NCI-H2196 treated with DMSO at 0.1 percent for 48 hours (cell line): Measurements from ENCODE around the gene KIF2A.

Source experiments
- DNase-seq: peaks from one replicate; lab custom pipeline; 2025; ENCODE audit not compliant: unreplicated experiment; lab: John Stamatoyannopoulos, UW

KIF2A gene

GRCh38 chr5:62327138-62328053 lies 21.4 kb downstream of the KIF2A start:
- DNase-seq: no peak

DNA sequence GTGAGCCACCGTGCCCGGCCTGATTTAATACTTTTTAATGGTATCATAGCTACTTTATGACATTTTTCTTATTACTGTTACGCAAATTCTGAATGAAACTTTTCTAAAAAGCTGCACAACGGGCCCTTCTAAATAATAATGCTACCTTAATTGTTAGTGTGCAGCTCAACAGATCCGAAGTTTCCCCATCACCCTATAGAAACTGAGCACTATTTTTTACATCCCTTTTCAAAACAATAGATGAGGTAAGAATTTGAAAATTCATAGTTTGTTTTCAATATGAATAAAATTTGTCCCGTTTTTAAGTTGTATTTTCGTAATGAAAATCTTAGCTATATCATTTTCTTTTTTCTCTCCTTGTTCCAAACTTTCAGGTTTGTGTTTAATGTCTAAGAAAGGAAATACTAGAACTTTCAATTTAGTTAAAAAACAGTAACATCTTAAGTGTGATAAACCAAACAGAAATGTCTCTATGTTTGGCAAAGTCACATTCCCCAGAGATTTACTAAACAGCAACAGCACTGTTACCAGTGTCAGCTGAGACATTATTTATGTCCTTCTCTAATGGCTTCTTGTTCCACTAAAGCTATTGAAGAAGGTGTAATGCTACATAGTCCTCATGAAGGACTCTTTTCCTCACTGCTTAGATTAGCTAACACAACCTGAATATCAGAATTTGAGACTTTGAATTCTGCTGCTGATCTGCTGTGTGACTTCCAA lies 22.9 kb downstream of the KIF2A start:
- DNase-seq: no peak

DNA sequence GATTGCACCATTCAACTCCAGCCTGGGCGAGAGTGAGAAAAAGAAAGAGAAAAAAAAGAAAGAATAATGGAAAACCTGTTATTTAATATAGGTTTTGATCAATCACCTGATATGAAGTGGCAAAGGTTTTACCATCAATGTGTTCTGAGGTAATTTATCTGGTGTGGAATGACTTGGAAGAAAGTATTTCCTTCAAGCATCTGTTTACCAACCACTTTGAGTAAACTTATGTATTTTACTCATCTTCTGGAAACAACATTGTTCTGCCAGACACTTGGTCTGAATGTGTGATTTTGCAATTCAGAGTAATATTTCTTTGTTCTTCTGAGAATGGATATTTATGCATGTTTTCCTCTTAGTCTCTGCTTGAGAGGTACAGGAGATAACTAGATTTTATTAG lies 24.3 kb downstream of the KIF2A start:
- DNase-seq: no peak

GRCh38 chr5:62331921-62332320 lies 25.9 kb downstream of the KIF2A start:
- DNase-seq: no peak

- DNase-seq: no peak
Observed at GRCh38 chr5:62333250-62333794, 27.3 kb downstream of the KIF2A start.

- DNase-seq: no peak
Observed at GRCh38 chr5:62334082-62334481, 28.1 kb downstream of the KIF2A start.

DNA sequence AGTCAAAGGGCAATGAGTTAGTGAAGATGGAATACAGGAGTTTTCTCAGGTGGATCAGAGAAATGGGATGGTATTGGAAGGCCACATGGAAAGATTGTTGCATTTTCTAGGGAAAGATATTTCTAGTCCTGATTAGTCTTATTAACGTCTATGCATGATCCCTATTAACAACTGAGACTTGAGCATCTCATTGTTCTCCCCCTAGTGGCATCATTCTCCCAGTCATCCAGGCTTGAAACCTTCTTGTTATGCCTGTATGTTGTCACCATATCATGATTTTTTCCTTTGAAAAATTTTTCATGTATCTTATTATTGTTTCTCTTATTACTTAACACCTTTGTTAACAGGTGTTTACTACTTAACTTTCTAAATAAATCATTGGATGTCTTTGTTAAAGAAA lies 34.4 kb downstream of the KIF2A start:
- no peak for DNase-seq

- no peak for DNase-seq
Observed at GRCh38 chr5:62340979-62341378, 35.0 kb downstream of the KIF2A start.

- DNase-seq: no peak
Observed at GRCh38 chr5:62341783-62342475, 35.9 kb downstream of the KIF2A start.

DNA sequence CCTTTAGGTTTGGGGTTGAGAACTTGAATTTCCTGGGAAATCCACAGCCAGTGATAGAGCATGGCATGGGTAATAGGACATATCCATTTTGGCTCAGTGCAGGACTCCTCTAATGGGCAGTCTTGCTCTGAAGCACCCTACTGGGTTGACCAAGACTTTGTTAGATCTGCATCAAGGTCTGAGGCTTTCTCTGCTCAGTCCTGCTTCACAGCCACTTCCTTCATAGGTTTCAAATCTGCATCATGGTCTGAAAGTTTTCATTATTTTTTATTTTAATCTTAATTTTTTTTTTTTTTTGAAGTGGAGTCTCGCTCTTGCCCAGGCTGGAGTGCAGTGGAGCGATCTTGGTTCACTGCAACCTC lies 36.5 kb downstream of the KIF2A start:
- no peak for DNase-seq

DNA sequence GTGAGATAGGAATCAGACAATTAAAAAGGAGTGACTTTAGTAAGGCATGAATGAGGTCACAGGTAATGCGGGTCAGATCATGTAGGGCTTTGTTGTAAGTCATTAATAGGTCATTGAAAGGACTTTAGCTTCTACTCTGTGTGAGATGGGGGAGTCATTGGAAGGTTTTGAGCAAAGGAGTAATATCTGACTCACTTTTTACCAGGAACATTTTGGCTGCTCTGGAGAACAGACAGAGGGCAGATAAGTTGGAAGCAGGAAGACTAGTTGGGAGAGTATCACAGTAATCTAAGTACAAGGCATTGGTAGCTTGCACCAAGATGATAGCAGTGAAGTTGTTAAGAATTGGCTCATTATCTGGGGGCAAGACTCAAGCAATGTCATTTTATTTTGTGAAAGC lies 37.4 kb downstream of the KIF2A start:
- no peak for DNase-seq

GRCh38 chr5:62346748-62347147 lies 40.7 kb downstream of the KIF2A start:
- DNase-seq: no peak

DNA sequence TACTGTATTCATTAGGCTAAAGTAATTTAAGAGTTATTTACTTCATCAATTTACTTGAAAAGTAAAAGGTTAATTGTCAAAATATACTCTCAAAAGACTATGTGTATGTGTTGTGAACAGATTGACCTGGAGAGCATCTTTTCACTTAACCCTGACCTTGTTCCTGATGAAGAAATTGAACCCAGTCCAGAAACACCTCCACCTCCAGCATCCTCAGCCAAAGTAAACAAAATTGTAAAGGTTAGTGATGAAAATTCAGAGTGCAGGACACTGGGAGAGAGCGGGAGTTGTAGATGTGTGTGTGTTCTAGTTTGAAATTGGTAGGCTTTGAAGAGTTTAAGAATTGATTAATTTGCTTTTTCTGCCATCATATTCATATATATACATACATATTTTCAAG lies 41.9 kb downstream of the KIF2A start:
- DNase-seq: no peak

DNA sequence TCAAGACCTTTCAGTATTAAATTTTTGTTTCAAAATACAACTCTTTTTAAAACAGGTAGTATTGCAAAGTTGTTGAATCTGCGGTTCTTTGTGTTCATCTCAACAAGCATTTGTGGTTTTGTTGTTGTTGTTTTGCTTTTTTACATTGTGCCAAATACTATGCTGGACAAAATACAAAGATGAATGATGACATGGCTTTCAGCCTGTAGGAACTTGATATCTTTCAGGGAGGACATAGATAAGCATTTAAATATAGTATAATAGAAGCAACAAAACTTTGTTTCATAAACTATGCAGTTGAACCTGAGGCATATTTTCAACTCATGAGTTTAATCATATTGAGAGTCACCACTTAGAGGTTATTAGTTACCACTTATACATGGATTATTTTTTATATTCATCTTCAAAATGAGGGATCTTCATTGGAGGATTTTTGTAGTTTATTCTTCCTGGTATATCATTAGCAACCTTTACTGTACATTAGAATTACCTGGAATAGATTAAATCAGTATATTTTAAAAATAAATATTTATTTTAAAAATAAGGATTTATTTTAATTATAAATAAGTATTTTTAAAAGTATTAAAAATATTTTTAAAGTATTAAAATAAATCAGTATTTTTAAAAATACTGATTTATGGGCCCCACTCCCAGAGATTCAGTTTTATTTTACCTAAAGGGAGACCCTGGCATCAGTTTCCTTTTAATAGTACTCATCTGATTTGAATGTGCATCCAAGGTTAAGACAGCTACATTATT lies 42.9 kb downstream of the KIF2A start:
- DNase-seq: no peak

DNA sequence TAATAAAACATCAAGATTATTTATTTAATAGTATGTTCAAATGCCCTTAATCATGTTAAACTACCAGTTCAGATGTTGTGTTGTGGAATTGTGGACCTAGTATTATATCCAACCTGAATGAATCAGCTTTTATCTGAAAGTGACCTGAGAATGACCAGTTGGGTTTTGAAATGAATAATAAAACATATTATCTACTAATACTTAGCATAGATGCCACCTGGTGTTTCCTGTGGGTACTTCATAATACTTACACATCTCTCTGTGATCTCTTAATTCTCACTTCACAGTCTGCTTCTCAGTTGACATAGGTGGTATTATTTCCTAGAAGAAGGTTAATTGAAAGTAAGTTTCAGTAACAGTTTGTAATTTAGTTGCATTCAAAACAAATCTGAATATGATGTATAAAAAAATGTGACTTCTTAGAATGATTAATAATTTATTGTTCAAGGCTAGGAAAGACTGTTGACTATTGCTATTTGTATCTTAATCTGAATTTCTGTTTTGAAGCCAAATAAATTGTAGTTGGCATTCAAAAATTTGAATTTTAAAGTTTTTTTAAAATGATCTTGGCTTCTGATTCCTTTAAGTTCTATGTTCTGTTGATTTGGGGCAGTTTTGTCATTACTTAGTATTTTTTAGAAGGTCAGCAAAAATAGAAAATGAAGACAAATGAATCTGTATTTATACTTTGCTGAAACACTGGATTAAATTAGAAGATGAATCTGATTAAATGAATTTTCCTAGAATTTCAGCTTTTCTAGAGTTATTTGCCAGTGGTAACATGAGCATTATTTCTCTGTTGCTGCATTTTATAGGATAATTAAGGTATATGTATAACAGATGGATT lies 48.2 kb downstream of the KIF2A start:
- no peak for DNase-seq

- DNase-seq: no peak
Observed at GRCh38 chr5:62362701-62363100, 56.7 kb downstream of the KIF2A start.

GRCh38 chr5:62369039-62369438 lies 63.0 kb downstream of the KIF2A start:
- DNase-seq: no peak

DNA sequence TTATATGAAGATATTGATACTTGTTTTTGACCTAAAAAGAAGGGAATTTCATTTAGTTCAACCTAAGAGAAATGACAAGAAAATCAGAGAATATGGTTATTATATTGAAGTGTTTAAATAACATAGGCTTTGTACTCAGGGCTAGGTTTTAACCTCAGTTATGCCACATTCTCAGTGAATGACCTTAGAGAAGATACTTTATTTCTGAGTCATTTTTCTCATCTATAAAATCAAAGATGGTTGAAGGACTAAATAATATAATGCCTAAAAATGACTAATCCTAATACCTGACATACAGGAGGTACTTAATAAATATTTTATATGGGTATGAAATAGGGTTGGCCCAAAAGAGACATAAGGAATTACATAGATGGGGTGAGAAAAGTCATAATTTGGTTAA lies 65.4 kb downstream of the KIF2A start:
- DNase-seq: no peak

DNA sequence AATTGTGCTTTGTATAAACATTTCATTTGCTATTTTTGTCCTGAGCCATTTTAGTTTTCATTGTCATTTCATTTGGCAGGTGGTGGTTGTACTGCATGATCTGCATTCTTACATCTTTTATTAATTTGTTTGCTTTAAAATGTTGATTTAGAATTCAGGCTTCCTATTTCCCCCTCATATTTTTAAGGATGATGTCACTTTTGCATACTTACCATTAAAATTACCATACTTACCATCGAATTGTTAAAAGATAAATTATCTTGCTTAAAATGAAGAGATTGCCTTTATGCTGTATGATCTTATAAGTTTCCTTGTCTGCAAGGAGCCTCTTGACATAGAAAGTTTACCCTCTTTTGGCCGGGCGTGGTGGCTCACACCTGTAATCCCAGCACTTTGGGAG lies 66.6 kb downstream of the KIF2A start:
- no peak for DNase-seq

DNA sequence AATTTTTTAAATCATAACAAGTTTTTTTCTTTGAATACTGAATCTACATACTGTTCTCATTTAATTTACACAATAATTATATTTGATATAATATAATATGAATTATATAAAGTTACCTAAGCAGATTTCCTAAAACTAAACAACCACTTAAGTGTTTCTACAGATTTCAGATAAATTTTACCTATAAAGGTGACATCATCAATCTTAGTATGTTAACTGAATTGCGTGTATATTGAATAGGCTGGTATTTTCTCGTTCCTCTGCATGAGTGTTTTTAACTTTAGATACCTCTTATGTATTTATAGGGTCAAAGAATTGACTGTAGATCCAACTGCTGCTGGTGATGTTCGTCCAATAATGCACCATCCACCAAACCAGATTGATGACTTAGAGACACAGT lies 67.4 kb downstream of the KIF2A start:
- no peak for DNase-seq
